ENCODE data around the gene NPIPB12.
"Not testable (repeated sequence)": the region's sequence is repeated elsewhere in the genome, so short reads cannot be mapped to it uniquely, and the experiment has no call there.

DNA sequence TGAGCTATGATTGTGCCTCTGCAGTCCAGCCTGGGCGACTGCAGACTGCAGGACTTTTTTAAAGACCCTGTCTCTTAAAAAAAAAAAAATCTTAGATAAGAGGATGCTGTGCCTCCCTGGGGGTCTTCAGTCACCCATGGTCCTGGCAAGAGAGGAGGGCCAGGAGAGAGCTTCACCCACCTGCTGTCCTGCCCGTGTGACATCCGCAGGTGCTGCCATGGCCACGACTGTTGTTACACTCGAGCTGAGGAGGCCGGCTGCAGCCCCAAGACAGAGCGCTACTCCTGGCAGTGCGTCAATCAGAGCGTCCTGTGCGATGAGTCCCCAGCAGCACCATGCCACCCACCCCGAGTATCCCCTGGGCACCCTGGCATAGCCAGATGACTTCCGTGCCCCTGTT, 23.9 kb downstream of the NPIPB12 start:
- not testable (repeated sequence) for TF ChIP-seq POLR2A (IDR thresholded peaks at IDR 0.05)
- TF ChIP-seq, protein P1, sequence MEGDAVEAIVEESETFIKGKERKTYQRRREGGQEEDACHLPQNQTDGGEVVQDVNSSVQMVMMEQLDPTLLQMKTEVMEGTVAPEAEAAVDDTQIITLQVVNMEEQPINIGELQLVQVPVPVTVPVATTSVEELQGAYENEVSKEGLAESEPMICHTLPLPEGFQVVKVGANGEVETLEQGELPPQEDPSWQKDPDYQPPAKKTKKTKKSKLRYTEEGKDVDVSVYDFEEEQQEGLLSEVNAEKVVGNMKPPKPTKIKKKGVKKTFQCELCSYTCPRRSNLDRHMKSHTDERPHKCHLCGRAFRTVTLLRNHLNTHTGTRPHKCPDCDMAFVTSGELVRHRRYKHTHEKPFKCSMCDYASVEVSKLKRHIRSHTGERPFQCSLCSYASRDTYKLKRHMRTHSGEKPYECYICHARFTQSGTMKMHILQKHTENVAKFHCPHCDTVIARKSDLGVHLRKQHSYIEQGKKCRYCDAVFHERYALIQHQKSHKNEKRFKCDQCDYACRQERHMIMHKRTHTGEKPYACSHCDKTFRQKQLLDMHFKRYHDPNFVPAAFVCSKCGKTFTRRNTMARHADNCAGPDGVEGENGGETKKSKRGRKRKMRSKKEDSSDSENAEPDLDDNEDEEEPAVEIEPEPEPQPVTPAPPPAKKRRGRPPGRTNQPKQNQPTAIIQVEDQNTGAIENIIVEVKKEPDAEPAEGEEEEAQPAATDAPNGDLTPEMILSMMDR (IDR thresholded peaks at IDR 0.05), result not testable (repeated sequence)
